HEK293 (cell line): ENCODE measurements around the gene SWAP70.

Experiments
- CTCF ChIA-PET: fragments of 350-600 bp; formaldehyde crosslinking; extraction: SDS; loops from one replicate; lab custom pipeline; 2021; ENCODE audit warnings: antibody characterized with exemption; lab: Yijun Ruan, JAX
- POLR2A ChIA-PET: fragments of 300-600 bp; formaldehyde crosslinking; extraction: SDS; loops from one replicate; lab custom pipeline; 2020; ENCODE audit warnings: antibody characterized with exemption, inconsistent platforms; lab: Yijun Ruan, JAX
- H3K27ac ChIP-seq: fragments of 200-500 bp; sonication (Bioruptor generic); 2 replicates; pipeline ENCODE4 v1.5.1; 2014; ENCODE audit warnings: low read depth, low read length, control low read depth, inconsistent platforms; ENCODE audit errors: extremely low read depth
- H3K36me3 ChIP-seq, 2 experiments: fragments of 200-500 bp in 1 of 2; sonication (Bioruptor generic) in 1 of 2; 1 replicate in 1 of 2; 2 replicates in 1 of 2; pipeline ENCODE4 v1.5.1; 2014 to 2017; ENCODE audit warnings: inconsistent platforms in 2 of 2, low read length in 2 of 2; ENCODE audit not compliant: control insufficient read depth in 2 of 2, insufficient read depth in 1 of 2
- H3K4me1 ChIP-seq: fragments of 200-500 bp; sonication (Bioruptor generic); 2 replicates; pipeline ENCODE4 v1.5.1; 2014; ENCODE audit warnings: mild to moderate bottlenecking, low read length, inconsistent platforms; ENCODE audit not compliant: control insufficient read depth, insufficient read depth
- H3K4me3 ChIP-seq: 2 replicates; pipeline ENCODE4 v1.5.1; 2011; ENCODE audit warnings: low read depth, mild to moderate bottlenecking, control low read depth, low read length, moderate library complexity
- H3K9me3 ChIP-seq: fragments of 200-500 bp; sonication (Bioruptor generic); 2 replicates; pipeline ENCODE4 v1.5.1; 2014; ENCODE audit warnings: low read depth, low read length, inconsistent platforms; ENCODE audit not compliant: control insufficient read depth, insufficient read depth
- GLIS2 ChIP-seq: fragments of 450-650 bp; formaldehyde crosslinking; IDR thresholded peaks from 2 replicates; pipeline ENCODE4 v1.5.1; 2016; ENCODE audit warnings: missing biosample characterization, missing genetic modification characterization
- OSR2 ChIP-seq: fragments of 450-650 bp; formaldehyde crosslinking; IDR thresholded peaks from 2 replicates; pipeline ENCODE4 v1.5.1; 2016; ENCODE audit warnings: missing biosample characterization, missing genetic modification characterization
- PRDM1 ChIP-seq: fragments of 450-650 bp; formaldehyde crosslinking; IDR thresholded peaks from 2 replicates; pipeline ENCODE4; 2016; ENCODE audit warnings: missing biosample characterization, missing genetic modification characterization
- SP7 ChIP-seq: fragments of 450-650 bp; formaldehyde crosslinking; IDR thresholded peaks from 2 replicates; pipeline ENCODE4 v1.5.1; 2016; ENCODE audit warnings: missing biosample characterization, missing genetic modification characterization
- TCF7L2 ChIP-seq: IDR thresholded peaks from 2 replicates; pipeline ENCODE4 v1.6.1; 2011; ENCODE audit warnings: low read depth, mild to moderate bottlenecking, inconsistent platforms, low read length, moderate library complexity, borderline replicate concordance
- ZFP37 ChIP-seq: fragments of 450-650 bp; formaldehyde crosslinking; IDR thresholded peaks from 2 replicates; pipeline ENCODE4 v1.5.1; 2016; ENCODE audit warnings: missing biosample characterization, missing genetic modification characterization
- ZIC2 ChIP-seq: fragments of 450-650 bp; formaldehyde crosslinking; IDR thresholded peaks from 2 replicates; pipeline ENCODE4 v1.5.1; 2016; ENCODE audit warnings: missing biosample characterization, missing genetic modification characterization
- ZNF114 ChIP-seq: fragments of 450-650 bp; formaldehyde crosslinking; IDR thresholded peaks from 2 replicates; pipeline ENCODE4 v1.5.0; 2017; ENCODE audit warnings: missing biosample characterization, missing genetic modification characterization
- ZNF140 ChIP-seq: fragments of 450-650 bp; formaldehyde crosslinking; IDR thresholded peaks from 2 replicates; pipeline ENCODE4 v1.5.1; 2016; ENCODE audit warnings: missing biosample characterization, missing genetic modification characterization
- ZNF146 ChIP-seq: fragments of 450-650 bp; formaldehyde crosslinking; IDR thresholded peaks from 2 replicates; pipeline ENCODE4 v1.5.1; 2016; ENCODE audit warnings: missing biosample characterization, missing genetic modification characterization
- ZNF19 ChIP-seq: fragments of 450-650 bp; formaldehyde crosslinking; IDR thresholded peaks from 2 replicates; pipeline ENCODE4; 2016; ENCODE audit warnings: missing biosample characterization, missing genetic modification characterization, low read depth
- ZNF248 ChIP-seq: fragments of 450-650 bp; formaldehyde crosslinking; IDR thresholded peaks from 2 replicates; pipeline ENCODE4 v1.5.1; 2017; ENCODE audit warnings: missing biosample characterization, missing genetic modification characterization
- ZNF274 ChIP-seq, 2 experiments: fragments of 200-500 bp in 1 of 2; fragments of 450-650 bp in 1 of 2; sonication (Bioruptor generic) in 1 of 2; formaldehyde crosslinking in 1 of 2; IDR thresholded peaks; 2 replicates each; pipeline versions ENCODE4 v1.5.1 to v1.6.1; 2014 to 2016; ENCODE audit warnings: borderline replicate concordance in 1 of 2, inconsistent platforms in 1 of 2, low read length in 1 of 2, missing biosample characterization in 1 of 2, missing genetic modification characterization in 1 of 2
- ZNF292 ChIP-seq: fragments of 450-650 bp; formaldehyde crosslinking; IDR thresholded peaks from 2 replicates; pipeline ENCODE4 v1.5.1; 2016; ENCODE audit warnings: low read depth, missing biosample characterization, missing genetic modification characterization, borderline replicate concordance
- ZNF324 ChIP-seq: fragments of 450-650 bp; formaldehyde crosslinking; IDR thresholded peaks from 2 replicates; pipeline ENCODE4 v1.5.1; 2016; ENCODE audit warnings: missing biosample characterization, missing genetic modification characterization
- ZNF341 ChIP-seq: fragments of 450-650 bp; formaldehyde crosslinking; IDR thresholded peaks from 2 replicates; pipeline ENCODE4; 2016; ENCODE audit warnings: low read depth, missing biosample characterization, missing genetic modification characterization
- ZNF501 ChIP-seq: fragments of 450-650 bp; formaldehyde crosslinking; IDR thresholded peaks from 2 replicates; pipeline ENCODE4 v1.5.1; 2016; ENCODE audit warnings: missing biosample characterization, missing genetic modification characterization
- ZNF571 ChIP-seq: fragments of 450-650 bp; formaldehyde crosslinking; IDR thresholded peaks from 2 replicates; pipeline ENCODE4 v1.5.0; 2017; ENCODE audit warnings: missing biosample characterization, missing genetic modification characterization
- ZNF664 ChIP-seq: fragments of 450-650 bp; formaldehyde crosslinking; IDR thresholded peaks from 2 replicates; pipeline ENCODE4 v1.5.1; 2016; ENCODE audit warnings: missing biosample characterization, missing genetic modification characterization
- ZNF768 ChIP-seq: fragments of 450-650 bp; formaldehyde crosslinking; IDR thresholded peaks from 2 replicates; pipeline ENCODE4 v1.5.1; 2018; ENCODE audit warnings: missing biosample characterization, mild to moderate bottlenecking, missing genetic modification characterization
- ZNF792 ChIP-seq: fragments of 450-650 bp; formaldehyde crosslinking; IDR thresholded peaks from 2 replicates; pipeline ENCODE4 v1.5.1; 2016; ENCODE audit warnings: missing biosample characterization, missing genetic modification characterization
- ZSCAN23 ChIP-seq: fragments of 450-650 bp; formaldehyde crosslinking; IDR thresholded peaks from 2 replicates; pipeline ENCODE4 v1.5.1; 2016; ENCODE audit warnings: missing biosample characterization, missing genetic modification characterization
- TF ChIP-seq, protein P1 (sequence below): fragments of 450-650 bp; formaldehyde crosslinking; IDR thresholded peaks from 2 replicates; pipeline ENCODE4 v1.5.1; 2017; ENCODE audit warnings: missing biosample characterization, missing genetic modification characterization

The SWAP70 gene

DNA sequence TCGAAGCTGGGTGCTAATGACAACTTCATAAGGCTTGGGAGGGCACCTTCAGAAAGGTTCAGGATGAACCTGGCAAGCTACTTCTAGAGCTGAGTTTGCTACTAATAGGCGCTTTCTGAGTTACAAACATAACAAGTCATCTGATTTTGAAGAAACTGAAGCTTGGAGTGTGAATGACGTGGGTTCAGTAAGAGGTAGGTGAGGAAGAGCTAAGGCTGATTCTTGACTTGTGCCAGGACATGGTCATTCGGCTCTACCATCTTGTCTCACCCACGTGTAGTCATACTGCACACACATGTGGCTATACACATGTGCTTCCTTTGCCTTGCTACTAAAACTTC, 56.4 kb downstream of the SWAP70 start:
- ChIA-PET CTCF (no interaction called here), POLR2A (interaction anchor here (0.6 kb wide), 1 partner anchor 432 kb away, joined by 7 read pairs; no protein-coding TSS in a partner anchor)
- no peaks in the 10 kb centered on the region for H3K4me1 ChIP-seq
- H3K4me3 ChIP-seq, result no peak overlapping the region
- no peaks in the 10 kb centered on the region for H3K9me3 ChIP-seq
- peaks cover 0 to 6% of the 10 kb centered on the region in 2 experiments; a peak in 1 of 3 replicates for H3K36me3 ChIP-seq
- TF ChIP-seq ZNF768 (tag by site-specific recombination) (no peak), ZNF248 (tag by site-specific recombination) (no peak), ZFP37 (tag by site-specific recombination) (no peak)
- no peak overlapping the region for H3K27ac ChIP-seq

DNA sequence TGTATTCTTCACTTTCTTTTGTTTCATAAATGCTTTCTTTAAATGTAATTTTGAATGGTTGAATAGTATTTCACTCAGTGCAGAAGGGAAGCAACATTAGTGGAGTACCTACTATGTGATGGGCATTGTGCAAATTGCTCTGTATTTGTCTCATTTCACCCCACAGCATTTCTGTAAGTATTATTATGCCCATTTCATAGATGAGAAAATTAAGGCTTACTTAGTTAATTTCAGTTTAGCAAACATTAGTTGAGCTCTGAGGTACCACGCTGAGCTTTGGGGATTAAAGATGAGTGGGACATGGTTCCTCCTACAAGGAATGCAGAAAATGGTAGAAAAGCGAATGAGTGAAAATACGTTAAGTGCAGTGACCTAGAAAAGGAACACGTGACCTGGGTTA, 58.1 kb downstream of the SWAP70 start:
- Histone ChIP-seq H3K4me3 (no peak overlapping the region), H3K36me3 (no peaks in the 10 kb centered on the region), H3K4me1 (no peaks in the 10 kb centered on the region), H3K9me3 (no peaks in the 10 kb centered on the region), H3K27ac (no peak overlapping the region)
- ChIA-PET POLR2A (no interaction called here), CTCF (no interaction called here)
- no peak for TF ChIP-seq ZNF114 (tag by site-specific recombination)
- no peak for TF ChIP-seq GLIS2 (tag by site-specific recombination)
- no peak for TF ChIP-seq PRDM1 (tag by site-specific recombination)
- no peak for TF ChIP-seq ZNF571 (tag by site-specific recombination)
- no peak for TF ChIP-seq SP7

DNA sequence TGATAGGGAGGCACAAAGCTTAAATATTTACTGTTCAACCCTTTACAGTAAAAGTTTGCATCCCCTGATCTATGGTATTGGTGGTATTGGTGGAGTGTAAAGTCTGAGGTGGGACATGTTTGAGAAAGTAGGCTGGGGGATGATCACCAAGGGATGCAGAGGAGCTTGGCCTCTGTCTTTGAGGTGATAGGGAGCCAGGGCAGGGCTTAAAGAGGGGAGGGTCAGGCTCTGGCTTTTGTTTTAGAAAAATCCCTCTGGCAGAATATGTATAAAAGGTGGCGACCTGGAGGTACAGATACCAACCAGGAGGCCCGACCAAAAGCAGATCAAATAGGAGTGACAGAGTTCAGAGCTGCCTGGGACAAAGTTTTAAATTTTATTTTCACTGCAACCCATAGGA, 59.0 kb downstream of the SWAP70 start:
- ChIA-PET CTCF (interaction anchor here (0.8 to 1.0 kb wide), 2 partner anchors 24 to 31 kb away, joined by 3 to 4 read pairs; no protein-coding TSS in a partner anchor), POLR2A (no interaction called here)
- peaks cover 0 to under 1% of the 10 kb centered on the region in 2 experiments; a peak in 1 of 3 replicates for H3K36me3 ChIP-seq
- no peak overlapping the region for H3K27ac ChIP-seq
- TF ChIP-seq ZNF324 (tag by site-specific recombination) (no peak), ZNF19 (tag by site-specific recombination) (no peak), ZIC2 (tag by site-specific recombination) (no peak), ZNF140 (tag by site-specific recombination) (no peak), ZSCAN23 (tag by site-specific recombination) (no peak), ZNF501 (no peak), ZNF146 (no peak), TCF7L2 (no peak), OSR2 (no peak), ZNF792 (tag by site-specific recombination) (no peak), ZNF274 (IDR thresholded peaks at IDR 0.05; ENCODE audit: low read length) (no peak), ZNF274 (tag by site-specific recombination; IDR thresholded peaks at IDR 0.05; ENCODE audit: borderline replicate concordance) (no peak), ZNF341 (tag by site-specific recombination) (no peak), ZNF292 (tag by site-specific recombination) (no peak), ZNF664 (tag by site-specific recombination) (no peak)
- TF ChIP-seq, protein P1, sequence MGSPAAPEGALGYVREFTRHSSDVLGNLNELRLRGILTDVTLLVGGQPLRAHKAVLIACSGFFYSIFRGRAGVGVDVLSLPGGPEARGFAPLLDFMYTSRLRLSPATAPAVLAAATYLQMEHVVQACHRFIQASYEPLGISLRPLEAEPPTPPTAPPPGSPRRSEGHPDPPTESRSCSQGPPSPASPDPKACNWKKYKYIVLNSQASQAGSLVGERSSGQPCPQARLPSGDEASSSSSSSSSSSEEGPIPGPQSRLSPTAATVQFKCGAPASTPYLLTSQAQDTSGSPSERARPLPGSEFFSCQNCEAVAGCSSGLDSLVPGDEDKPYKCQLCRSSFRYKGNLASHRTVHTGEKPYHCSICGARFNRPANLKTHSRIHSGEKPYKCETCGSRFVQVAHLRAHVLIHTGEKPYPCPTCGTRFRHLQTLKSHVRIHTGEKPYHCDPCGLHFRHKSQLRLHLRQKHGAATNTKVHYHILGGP (tag by site-specific recombination), result no peak
- H3K4me1 ChIP-seq, result no peaks in the 10 kb centered on the region
- H3K4me3 ChIP-seq, result no peak overlapping the region
- H3K9me3 ChIP-seq, result no peaks in the 10 kb centered on the region
